Stimulated activated CD8-positive, alpha-beta memory T cell treated with anti-CD3 and anti-CD28 coated beads, Interleukin-7, amount 100 ng/mL, for 48 hours (primary cell): Measurements from ENCODE around the gene UQCRC1.

Experiments
- DNase-seq, 2 donors: peaks; one replicate each; pipeline ENCODE4 v3.0.0-alpha.2; 2020; ENCODE audit warnings: low read depth in 1 of 2; ENCODE audit errors: extremely low read depth in 1 of 2

UQCRC1 gene

DNA sequence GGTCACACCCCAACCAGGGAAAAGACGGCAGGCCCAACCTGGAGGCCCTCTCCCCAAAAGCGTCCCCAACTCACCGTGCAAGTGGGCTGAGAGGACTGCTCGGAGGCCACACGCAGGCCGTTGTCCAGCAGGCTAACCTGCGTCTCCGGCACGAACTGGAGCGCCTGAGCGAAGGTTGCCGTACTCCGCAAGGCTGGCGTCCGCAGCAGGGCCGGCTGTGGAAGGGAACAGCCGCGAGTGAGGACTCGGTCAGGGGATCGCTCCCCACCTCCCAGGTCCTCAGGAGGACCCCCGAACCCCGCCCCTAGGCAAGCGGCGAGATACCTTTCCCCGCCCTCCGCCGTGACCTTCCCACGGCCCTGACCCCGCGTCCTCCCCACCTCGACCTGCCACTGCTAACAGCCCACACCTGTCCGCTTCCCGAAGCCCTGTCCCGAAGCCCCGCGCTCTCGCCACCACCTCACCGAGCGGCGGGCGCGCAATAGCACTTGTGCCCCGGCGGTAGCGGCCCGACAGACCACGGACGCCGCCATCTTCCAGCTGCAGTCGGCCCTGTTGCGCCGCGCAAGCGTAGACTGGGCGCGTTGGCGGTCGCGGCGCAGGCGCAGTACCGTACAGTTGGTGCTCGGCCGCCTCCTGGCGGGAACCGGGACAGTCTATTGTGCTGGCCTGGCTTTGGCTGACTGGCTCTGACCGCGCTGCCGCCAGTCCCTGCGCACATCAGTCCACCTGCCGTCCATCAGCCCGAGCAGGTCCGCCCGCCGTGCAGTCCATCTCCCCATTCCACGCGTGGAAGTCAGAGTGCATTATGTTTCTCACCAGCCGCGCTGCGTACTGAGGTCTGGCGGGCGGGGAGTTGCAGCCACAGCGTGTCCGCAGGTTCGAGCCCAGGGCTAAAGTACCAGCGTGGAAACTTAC is at the start of gene UQCRC1:
Gene UQCRC1 (minus strand): TSS at position 559 of the 918 bp plus-strand sequence. CDS start 26 bp downstream, at position 533.
- DNase-seq, result peak; percentile 82 to 89

- no peak for DNase-seq
These were observed 47.4 kb upstream of the UQCRC1 start for GRCh38 chr3:48656841-48657281.

DNA sequence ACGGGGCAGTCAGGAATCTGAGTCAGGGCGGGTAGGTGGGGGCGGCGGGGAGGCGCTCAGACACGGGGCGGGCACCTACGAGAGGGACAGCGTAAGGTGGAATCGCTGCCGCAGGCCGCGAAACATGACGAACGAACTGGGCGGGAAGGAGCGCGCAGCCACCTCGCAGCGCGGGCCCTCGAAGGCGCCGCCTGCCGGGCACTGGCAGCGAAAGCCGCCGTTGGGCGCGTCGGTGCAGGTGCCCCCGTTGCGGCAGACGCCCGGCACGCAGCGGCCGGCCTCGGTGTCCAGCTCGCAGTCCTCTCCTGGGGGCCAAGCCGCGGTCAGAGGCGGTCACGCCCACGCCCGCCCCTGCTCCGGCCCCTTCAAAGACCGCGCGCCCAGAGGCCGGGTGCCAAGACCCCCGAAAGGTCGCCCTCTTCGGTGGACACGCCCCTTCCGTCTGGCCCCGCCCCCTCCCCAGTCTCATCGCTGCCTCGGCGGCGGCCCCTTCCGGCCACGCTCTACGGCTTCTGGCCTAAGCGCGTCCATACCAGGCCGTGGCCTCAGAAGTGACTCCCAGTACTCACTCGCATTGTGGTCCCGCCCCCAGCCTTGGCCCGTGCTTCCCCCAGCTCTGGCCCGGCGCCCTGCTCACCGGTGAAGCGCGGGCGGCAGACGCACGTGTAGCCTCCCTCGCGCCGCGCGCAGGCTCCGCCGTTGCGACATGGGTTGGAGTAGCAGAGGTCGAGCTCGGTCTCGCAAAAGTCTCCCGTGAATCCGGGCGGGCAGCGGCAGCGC is 46.8 kb upstream of the UQCRC1 start:
- peak; percentile 71 to 82 for DNase-seq

DNA sequence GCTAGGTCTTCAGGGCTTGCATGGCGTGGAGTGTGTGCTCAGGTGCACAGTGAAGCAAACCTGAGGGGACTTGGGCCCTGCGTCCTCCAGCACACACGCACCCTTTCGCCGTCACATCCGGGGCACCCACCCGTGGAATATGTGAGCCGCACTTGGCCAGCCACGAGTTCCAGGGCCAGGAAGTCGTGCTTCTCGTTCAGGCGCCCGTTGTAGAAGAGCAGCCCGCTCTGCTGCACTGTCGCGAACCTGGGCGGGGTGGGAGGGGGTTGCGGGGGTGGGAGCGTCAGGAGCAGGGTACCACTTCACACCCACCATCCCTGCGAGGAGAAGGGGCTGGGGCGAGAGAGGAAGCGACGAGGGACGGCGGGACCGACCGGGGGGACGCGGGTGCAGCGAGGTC is 46.2 kb upstream of the UQCRC1 start:
- DNase-seq, result peak; percentile 20 to 48

DNA sequence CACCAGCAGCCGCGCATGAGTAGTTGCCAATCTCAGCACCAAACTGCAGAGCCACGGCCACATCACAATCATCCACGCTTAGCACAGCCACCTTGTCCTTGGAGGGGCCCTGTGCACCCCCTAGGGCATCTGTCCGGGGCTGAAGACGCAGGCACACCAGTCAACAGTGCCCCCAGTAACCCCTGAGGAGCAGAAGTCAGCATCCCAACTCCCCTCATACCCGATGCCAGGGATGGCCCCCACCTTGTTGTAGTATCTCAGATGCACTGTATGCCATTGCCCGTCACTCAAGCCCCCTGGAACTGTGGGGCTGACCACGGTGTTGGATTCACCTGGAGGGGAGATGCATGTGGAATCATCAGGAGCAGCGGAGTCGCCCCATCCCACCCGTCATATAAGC is 45.6 kb upstream of the UQCRC1 start:
- no peak for DNase-seq

- no peak for DNase-seq
These were observed 43.7 kb upstream of the UQCRC1 start for GRCh38 chr3:48652923-48653715.

DNA sequence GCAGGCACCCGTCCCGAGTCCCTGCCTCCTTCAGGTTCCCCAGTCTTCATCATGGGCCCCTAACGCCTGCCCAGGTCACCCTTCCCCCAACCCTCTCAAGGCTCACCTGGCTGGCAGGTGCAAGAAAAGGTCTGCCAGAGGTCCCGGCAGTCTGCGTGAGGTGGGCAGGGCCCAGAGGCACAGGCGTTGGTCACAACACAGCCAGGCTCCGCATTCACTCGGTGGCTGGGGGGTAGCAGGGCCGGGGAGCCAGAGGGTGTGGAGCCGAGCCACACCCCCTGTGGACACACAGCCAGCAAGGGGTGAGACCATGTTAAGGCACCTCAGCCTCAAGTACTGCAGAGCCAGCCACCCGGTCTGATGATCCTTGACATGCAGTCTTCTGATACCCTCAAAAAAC is 42.3 kb upstream of the UQCRC1 start:
- no peak for DNase-seq

GRCh38 chr3:48650723-48651122 is 41.3 kb upstream of the UQCRC1 start:
- DNase-seq, result no peak

DNA sequence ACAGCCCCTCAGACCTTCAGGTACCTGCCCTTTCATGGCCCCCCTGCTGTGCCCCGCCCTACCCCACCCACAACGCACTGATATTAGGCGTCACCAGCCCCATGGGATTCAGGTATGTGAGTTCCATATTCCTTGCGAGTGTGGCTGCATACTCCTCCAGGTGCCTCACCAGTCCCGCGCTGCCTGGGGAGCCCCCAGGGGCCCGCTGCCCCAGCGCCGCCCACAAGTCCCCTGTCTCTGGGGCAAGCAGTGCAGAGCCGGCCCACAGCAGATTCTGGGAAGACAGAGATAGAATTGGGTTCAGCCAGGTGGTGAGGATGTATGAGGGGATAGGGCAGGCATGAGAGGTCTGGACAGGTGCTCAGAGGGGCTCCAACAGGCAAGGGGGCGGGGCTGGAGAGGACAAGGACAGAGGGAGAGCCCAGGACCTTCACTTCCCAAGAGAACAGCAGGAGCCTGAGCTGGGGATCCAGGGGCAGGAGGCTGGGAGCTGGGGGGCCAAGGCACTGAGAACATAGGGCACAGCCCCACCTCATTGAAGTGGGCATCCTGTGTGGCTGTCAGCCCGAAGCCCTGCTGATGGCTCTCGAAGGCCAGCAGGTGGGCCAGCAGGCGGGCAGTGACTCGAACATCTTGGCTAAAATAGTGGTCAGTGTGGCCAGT is 38.9 kb upstream of the UQCRC1 start:
- no peak for DNase-seq

DNA sequence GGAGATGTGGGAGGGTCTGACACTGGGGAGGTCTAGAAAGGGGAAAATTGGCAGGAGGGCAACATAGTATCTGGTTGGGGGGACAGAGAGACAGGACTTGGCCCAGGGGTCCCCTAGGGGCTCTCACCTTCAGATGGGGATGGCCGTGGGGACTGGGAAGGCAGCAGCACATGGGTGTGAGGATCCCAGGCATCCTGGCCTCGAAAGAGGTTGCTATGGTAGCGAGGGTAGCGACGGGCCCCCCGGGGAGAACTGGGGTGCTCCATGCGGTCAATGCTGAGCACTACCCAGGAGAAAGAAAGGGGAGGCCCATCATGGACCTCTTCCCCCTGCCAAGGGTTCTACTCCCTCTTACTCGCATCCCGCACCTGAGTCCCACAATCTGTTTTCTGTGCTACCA is 38.3 kb upstream of the UQCRC1 start:
- DNase-seq, result no peak

- DNase-seq, result no peak
These were observed 35.7 kb upstream of the UQCRC1 start for GRCh38 chr3:48644898-48645760.

GRCh38 chr3:48642605-48643004 is 33.2 kb upstream of the UQCRC1 start:
- no peak for DNase-seq

DNA sequence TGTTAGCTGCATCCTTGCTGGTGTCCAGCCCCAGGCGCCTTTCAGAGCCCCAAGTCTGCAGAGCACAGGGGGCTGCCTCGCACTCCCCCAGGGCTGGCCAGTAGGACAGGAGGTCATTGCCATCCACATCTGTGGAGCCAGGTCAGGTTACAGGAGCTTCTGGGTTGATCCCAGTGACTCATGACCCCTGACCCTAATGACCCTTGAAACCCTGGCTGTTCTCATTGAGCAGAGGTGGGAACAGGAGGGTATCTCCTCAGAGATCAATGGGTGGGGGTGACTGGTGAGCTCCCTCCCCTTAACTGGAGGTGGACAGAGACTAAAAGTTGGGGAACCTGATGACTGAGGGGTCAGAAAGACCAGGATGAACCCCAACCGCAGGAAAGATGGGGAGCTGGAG is 31.9 kb upstream of the UQCRC1 start:
- no peak for DNase-seq

GRCh38 chr3:48639944-48640606 is 30.6 kb upstream of the UQCRC1 start:
- no peak for DNase-seq

DNA sequence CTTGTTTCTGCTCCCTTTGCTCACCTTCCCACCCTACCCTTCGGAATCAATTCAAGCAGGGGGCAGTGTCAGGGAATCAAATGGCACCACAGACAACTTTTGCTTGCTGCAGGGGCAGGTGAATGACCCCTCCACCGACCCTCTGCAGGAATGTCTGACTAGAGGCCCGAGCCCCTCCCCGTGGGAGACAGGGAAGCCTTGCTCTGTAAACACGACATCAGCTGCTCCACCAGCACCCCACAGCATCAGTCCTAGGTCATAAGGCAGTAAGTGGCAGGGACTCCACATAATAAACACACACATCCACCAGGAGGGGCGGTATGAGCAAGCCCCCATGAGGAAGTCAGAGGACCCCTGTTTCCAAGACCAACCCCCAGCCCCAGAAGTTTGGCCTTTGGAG is 27.9 kb upstream of the UQCRC1 start:
- DNase-seq, result no peak

- DNase-seq, result no peak
These were observed 26.8 kb upstream of the UQCRC1 start for GRCh38 chr3:48636149-48636655.

GRCh38 chr3:48635222-48636021 is 26.0 kb upstream of the UQCRC1 start, which contains the start of gene SLC26A6:
Gene SLC26A6 (minus strand): TSS chr3:48635461. CDS start chr3:48635393, 68 bp downstream.
- DNase-seq, result peak; percentile 93 to 95
